Activated CD4-positive, alpha-beta T cell treated with anti-CD3 and anti-CD28 coated beads, Interleukin-10, Interleukin-2, amounts not matched to agents 100 ng/mL and 50 ng/mL, durations not matched to agents 16 hours and 8 hours (primary cell): ENCODE data around the gene C4orf17.
"Not testable (repeated sequence)": the region's sequence is repeated elsewhere in the genome, so short reads cannot be mapped to it uniquely, and the experiment has no call there.

Source experiments
- DNase-seq: peaks from one replicate; pipeline ENCODE4 v3.0.0-alpha.2; 2020

The C4orf17 gene

DNA sequence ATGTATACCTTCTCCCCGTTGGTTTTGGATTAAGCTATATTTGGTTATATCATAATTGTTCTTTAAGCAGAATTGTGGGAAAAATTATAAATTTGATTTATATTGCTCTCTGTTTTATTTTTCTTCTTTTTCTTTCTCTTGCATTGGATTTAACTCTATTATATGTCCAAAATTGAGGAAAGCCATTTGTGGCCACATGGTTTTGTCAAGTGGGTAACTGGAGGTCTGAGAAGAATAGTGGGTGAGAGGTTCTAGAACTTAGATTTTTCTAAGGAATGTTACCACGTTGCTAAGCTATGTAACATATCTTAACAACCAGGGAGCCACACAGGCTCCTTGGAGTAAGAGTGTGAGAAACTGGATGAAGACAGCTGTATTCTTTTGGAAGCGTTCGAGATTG is at the start of gene C4orf17:
Gene C4orf17, plus strand, starts transcription at position 301 of the 400 bp plus-strand sequence. CDS start 2,061 bp downstream, outside the sequence.
- no peak for DNase-seq

DNA sequence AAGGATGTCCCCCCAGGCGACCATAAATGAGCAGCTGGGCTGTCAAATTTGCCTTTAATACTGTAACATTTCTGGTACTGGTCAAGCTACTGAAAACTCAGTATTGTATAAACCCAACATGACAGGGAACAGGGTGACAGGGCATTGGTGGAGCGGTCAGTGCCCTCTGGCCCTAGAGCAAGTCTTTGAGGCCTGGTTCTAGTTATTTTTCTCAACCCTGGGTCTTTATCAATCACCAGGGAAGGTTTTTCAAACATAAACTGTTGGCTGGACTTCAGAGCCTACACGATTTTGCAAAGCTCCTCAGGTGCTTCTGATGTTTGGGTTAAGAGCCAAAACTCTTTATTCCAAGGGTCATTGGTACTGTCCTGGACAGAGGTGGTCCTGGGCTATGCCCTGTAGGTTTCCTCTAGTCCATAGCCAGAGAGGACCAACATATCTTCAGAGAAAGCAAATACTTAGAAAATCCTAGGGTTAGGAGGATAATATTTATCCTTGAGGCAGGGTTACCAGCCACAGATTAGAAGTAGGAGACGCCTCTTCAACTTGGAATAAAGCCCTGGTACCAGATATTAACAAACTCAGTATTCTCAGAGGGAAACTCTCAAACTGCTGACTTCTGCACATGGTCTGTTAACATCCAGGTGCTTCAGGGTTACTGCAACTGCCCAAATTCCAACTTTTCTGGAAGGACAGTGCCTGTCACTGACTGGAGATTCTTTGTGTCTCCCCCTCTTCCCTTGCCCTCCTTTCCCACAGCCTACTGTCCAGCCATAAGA is 49.0 kb upstream of the C4orf17 start:
- no peak for DNase-seq

DNA sequence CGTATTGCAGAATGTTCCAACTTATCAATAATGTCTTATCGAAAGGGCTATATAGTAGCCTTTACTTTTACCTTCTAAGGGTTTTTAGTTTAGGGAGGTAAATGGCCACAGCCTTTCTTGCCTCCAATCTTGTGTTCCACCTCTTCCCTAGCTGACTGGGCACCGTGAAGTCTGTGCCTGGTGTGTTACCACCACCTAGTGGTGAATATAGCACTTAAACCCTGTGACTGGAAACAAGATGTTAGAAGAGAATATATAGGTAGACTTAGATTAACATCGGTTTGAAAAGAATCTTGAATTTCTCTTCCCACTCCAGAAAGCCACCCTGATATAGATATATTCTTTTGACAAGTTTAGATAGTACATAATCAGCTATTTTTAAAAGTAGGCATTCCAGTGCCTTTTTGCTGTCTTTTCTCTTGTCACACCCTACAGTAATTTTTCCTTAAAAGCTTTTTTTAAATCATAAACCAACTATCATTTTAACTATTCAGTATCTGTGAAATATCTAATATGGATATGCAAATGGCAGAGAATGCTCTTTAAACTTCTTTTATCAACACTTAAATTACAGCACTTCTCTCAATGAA is 47.9 kb upstream of the C4orf17 start:
- peak; percentile 75 for DNase-seq

DNA sequence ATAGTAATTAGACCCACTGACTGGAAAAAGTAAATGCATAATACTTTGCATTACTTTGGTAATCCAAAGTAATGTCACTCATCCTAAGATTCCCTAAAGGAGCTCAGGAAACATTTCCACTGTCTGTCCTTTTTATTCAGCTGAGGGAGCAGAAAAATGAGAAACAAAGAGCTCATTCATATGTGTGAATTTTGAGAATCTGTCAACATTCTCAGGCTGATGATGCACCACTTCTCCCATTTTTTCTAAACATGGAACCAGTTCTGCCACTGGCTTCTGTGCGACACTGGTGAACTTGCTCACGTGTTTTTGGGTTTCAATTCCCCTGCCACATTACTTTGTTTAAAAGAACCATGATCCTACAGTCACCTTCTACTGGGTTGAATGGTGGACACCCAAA is 47.3 kb upstream of the C4orf17 start:
- DNase-seq = no peak

DNA sequence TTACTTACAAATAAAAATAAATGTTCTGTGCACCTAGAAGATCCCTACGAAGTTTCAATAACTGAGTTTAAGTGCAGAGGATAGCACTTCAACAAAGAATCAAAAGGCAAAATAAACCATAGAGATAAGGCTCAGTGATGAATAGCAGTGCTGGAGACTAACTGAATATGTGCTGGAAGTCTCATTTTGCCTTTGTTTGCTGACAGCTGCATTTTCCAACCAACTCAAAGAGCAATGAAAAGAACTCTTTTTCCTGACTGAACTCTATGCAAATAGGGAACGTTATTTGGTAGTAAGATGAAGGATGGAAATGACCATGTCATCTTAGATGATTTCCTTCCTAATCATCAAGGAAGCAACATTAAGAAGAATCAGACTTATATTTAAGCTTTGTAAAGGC is 42.9 kb upstream of the C4orf17 start:
- no peak for DNase-seq

DNA sequence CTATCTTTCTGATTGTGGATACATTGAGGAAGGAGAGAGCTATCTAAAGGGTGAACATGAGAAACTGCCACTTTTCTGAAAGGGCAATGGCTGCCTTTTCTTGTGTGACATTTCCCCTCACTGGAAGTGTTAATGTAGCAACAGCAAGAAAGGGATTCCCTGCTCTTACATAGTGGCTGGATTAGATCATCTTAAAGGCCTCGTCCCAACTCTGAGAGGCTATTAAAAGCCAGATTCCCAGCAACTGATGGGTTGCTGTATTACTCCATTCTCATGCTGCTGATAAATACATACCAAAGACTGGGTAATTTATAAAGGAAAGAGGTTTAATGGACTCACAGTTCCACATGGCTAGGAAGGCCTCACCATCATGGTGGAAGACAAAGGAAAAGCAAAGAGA is 41.9 kb upstream of the C4orf17 start:
- DNase-seq = no peak

DNA sequence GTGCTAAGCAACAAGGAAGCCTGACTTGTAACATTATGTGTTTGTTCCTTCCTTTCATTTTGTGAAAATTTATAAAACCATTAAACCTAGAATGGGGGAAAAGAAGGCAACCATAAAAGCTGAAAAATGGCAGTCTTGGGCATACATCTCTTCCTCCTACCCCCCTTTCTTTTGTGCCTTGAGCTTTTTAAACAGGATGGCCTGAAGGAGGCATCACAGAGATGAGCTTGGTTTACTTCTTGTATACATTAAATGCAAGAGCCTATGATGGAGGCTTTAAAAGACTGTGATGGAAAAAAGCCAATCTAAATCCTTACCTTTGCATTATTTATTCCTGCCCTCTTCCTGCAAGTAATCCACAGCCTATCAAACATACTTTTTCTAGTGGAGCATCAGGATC is 39.5 kb upstream of the C4orf17 start:
- no peak for DNase-seq

DNA sequence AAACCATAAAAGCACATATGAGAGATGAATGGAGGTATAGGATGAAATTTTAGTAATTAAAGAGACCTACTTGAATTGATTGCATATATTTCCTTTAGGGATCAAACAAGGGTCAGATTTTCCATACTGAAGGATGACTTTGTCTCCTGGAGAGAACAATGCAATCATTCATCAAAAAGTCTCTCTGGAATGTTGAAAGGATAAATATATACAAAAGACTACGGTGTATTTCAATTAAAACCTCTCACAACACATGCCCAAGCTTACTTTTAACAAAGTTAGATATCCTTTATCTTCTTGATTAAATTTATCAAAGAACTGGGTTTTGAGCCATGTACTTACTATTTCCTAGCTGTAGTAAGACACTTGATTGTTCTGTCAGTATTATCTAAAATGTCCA is 38.9 kb upstream of the C4orf17 start:
- DNase-seq = no peak

DNA sequence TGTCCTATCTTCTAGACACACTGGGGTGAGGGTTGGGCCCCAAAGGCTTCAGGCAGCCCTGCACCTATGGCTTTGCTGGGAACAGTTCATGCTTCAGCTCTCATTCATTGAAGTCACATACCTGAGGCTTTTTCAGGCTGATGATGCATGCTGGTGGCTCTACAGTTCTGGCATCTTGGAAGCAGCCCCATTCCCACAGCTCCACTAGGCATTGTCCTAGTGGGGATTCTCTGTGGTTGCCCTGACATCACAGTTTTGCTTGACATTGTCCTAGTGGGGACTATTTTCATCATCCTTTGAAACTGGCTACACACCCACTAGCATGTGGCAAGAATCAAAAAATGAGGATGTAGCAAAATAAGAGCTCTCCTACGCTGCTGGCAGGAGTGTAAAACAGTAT is 37.7 kb upstream of the C4orf17 start:
- no peak for DNase-seq

DNA sequence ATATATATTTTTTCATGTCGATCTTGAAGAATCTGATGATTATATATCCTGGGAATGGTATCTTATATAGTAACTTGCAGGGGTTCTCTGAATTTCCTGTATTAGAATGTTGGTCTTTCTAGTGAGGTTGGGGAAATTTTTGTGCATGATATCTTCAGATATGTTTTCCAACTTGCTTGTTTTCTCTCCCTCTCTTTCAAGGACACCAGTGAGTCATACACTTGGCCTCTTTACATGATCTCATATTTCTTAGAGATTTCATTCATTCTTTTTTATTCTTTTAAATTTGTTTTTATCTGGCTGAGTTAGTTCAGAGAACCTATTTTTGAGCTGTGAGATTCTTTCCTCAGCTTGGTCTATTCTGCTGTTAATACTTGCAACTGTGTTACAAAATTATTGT is 27.2 kb upstream of the C4orf17 start:
- DNase-seq = no peak

DNA sequence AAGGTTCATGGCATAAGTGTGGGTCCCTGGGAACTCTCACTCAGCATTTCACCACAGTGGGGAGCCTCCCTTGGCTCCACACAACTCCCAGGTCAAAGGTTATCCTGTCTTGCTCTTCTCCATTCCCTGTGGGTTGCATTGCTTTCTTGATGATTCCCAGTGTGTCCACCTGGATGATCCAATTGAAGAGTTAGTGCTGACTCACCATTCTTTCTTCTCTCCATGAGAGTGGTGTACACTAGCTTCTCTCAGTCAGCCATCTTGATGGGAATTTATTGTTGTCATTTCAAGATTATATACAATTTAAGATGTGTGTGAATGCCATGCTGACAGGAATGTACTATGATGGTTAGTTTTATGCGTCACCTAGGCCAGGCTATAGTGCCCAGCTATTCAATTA is 25.6 kb upstream of the C4orf17 start:
- DNase-seq = no peak

DNA sequence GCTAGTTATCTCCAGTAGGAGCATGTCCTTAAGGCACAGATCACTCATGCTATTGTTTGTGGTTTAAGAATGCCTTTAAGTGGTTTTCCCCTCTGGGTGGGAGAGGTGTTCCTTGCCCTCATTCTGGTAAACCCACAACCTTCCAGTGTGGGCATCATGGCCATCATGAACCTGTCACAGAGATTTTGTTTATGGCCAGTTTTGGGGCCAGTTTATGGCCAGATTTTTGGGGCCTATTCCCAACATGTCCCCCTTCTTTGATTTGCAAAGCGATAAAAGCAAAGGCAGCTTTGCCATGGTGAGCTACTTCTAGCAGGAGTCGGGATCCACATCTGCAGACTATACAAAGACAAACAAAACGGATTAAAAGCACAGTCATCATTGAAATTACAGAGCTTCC is 24.2 kb upstream of the C4orf17 start:
- DNase-seq = not testable (repeated sequence)

DNA sequence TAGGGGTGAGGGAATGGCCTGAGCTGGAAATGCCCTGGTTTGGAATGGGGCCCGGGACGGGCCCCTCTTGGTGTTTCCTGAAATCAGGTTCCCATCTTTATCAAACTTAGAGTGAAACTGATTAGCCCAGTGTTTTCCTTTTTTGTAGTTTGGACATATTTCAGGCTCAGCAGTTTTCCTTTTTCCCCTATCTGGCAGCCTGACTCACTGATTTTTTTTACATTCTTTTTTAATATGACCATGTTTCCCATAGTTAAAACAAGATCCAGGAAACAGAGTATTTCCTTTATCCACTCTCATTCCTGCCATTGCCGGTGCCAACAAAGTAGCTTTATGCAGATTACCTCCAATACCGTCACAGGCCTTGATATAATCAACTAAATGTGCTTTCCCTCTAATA is 20.5 kb upstream of the C4orf17 start:
- DNase-seq = no peak

DNA sequence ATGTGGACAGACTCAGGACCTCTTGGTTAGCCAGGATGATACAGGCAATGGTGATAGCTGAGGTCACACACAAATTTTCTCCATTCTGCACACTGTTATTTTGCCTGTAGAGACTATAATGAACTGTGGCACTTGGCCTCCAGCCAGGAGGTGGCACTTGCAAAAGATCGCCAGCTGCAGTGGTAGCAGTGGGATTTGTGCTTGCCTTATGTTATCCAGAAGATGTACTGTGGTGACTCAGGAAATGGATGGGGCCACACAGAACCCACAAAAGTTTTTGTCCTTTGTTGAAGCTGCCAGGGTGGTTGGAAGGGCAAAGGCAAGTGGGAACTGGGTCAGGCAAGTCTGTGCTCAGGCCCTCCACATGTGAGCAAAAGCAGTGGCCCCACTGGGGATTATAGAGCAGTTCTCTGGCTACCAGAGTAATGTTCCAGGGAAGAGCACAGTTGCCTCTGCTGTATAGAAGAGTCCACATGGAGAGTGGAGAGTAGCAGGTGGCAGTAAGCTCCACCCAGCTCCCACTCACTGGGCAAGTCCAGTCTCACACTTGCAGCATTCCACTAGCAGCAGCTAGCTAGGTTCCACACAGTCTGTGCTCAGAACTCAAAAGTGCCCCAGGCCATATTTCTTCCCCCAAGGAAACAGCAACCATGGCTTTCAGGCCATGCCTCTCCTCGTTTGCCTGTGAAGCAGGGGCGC is 5.9 kb upstream of the C4orf17 start:
- DNase-seq = no peak

DNA sequence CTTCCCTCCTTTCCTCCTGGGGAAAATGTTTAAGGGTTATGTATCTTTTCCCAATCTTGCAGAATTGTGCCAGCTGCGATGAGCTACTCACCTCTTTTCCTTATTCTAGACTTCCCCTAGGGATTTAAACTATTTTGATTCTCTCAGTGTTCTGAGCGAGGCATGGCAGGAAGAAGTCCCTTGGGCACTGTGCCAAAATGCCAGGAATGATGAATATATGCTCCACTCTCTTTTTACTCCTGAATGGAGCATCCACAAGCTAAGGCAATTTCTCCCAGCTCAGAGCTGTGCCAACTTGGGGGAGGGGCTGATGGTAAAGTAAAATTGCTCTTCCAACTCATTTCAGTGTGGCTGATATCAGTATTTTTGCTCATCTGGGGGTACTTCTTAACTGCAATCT is 4.0 kb upstream of the C4orf17 start:
- DNase-seq = no peak

DNA sequence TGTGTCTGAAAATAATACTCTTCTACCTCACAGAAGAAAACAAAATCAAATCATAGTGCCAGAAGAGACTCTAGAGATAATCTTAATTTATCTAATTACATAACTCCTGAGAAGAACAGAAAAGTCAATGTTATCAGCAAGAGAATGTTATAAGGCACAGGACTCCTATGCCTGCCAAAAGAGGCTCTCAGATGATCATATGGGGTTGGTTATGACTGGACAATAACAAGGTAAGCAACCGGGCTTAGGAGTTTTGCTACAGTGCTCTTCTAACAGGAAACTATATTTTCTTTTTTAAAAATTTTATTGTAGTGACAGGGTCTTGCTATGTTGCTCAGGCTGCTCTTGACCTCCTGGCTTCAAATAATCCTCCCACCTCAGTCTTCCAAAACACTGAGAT is 3.5 kb upstream of the C4orf17 start:
- peak; percentile 53 for DNase-seq

DNA sequence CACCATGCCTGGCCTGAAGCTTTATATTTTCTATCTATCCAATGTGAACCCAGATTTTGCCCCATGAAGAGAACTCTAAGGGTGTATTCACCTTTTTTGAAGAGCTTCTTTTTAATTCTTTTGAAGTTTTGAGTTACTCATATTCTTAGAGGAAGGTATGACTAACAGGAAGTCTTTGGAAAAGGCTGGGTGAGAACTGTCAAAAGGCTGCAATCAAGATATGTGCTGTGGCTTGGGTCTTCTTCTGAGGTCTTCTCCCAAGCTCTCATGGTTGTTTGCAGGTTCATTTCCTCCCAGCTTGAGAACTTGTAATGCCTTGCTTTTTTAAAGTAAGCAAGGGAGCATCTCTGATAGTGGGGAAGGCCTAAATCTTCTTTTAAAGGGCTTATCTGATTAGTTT is 3.1 kb upstream of the C4orf17 start:
- DNase-seq = peak; percentile 89

DNA sequence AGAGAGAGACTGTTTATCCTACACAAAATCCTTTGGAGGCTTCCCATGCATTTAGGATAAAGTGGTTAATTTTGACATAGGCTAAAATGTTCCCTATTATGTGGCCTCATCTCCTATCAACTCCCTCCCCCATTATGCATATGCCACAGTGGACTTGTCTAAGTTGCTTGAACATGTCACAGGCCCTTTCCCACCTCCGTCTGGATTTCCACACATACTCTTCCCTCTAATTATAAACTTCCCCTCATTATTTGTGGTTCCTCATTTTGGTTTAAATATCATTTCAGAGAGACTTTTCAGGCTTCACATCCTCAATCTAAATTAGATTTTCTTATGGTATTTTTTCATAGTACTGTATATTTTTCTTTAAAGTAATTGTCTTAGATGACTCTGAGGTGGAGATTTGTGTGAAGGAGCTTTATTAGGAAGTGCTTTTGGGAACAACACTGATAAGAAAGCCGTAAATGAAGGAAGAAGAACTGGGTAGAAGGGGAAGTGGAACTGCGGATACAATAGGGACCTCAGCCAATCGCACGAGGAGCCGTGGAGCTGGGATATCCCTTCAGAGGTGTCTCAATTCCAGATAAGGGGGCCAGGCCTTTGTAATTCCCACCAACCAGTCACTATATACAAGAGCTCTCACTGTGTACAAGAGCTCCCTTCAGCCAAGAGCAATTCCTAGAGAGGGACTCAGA is 7.9 kb downstream of the C4orf17 start:
- no peak for DNase-seq

DNA sequence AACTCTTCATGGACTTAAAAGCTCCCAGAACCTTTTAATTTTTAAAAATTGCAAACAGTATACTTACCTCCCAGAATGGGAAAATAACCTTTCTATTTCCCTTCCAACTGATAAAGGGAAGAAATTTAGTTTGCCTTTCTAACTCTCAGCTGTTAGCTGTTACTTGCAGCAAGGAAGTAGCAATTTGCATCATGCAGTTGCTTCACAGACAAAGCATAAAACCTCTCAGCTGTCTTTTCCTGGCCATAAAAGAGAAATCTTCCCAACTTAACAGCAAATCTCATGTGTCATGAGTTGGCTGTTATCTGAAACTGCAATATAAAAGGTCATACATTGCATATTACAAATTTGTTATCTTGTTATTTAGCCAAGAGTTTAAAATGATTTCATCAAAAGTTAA is 18.4 kb downstream of the C4orf17 start:
- DNase-seq = no peak

DNA sequence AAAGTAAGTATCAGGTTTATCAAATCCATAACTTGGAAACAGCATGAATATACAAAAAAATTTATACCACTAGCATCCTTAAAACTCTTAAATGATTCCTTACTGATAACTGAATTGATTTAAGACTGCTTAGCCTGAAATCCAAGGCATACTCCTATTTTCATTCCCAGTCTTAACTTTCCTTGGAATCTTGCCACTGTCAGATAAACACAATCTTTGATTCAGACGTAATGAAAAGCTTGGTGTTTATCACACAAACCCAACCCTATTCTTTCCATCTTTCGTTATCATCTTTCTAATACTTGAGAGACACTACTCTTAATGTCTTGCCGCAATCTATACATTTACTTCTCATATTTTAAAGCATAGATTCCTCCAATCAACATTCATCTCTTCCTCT is 19.1 kb downstream of the C4orf17 start:
- no peak for DNase-seq

DNA sequence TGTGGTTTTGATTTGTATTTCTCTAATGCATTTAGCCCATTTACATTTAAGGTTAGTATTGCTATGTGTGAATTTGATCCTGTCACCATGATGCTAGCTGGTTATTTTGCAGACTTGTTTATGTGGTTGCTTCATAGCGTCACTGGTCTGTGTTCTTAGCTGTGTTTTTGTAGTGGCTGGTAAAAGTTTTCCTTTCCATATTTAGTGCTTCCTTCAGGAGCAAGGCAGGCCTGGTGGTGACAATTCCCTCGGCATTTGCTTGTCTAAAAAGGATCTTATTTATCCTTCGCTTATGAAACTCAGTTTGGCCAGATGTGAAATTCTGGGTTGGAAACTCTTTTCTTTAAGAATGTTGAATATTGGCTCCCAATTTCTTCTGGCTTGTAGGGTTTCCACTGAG is 23.9 kb downstream of the C4orf17 start:
- DNase-seq = not testable (repeated sequence)

DNA sequence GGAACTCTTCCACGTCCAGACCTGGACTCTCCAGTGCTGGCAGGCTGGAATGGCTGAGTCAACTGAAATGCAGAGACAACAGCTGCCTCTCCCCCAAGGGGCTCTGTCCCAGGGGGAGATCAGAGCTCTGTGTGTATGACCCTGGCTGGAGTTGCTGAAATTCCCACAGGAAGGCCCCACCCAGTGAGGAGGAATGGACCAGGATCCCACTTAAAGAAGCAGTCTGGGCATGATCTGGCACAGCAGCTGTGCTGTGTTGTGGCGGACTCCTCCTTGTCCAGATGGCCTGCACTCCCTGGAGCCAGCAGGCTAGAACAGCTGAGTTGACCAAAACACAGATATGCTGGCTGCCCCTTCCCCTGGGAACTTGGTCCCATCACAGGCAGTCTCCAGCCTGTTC is 25.4 kb downstream of the C4orf17 start:
- no peak for DNase-seq

DNA sequence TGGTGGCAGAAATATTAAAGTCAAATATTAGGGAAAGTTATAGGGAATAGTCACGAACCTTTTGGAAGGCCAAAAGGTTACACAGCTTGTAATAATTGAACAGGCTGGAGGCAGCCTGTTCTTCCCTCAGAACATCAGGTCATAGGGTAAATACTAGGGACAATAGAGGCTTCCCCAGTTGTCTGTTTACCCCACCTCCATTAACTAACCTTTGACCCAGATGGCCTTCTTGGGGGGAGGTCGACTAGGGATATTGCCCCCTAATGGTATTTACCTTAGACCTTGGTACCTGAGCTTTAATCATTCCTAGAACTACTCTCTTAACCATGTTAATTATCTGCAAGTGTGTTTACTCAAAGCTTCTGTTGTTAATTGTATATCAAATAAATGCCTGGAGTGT is 26.0 kb downstream of the C4orf17 start:
- no peak for DNase-seq

DNA sequence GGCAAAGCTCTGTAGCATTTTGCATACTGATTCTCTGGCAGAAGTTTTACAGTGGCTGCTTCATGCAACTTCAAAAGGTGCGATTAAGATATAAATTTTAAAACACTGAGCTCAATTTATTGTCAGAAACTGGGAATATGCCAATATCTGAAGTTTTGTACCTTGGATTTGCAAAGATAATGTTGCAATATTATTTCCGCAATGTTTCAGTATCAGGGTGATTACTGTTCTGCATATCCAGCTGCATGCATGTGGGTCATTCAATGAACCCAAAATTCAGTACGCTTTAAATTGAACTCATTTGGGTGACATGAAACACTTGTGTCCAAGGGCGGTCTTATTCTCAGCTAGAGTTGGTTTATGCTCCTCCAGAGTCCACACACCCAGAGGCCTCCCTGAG is 26.9 kb downstream of the C4orf17 start:
- no peak for DNase-seq
